Psoas muscle (tissue), 8 donors: ENCODE data around the gene KCNK7. TPM values are rescaled to one million over a fixed set of nuclear protein-coding genes. Genes with fewer than 3 reads are reported as not detected.

Experiments used
- ATAC-seq, 4 donors: fragments of 200-7000 bp; cut with Tn5 transposase; one replicate each; pipeline ENCODE4 v1.9.1; 2020; ENCODE audit warnings: moderate library complexity in 3 of 4, mild to moderate bottlenecking in 2 of 4
- DNase-seq, 2 donors: peaks; one replicate each; pipeline ENCODE4 v3.0.0-alpha.2; 2020
- H3K27ac ChIP-seq: fragments of 200-600 bp; one replicate; pipeline ENCODE4 v1.8.0; 2022
- H3K27me3 ChIP-seq, 3 donors: fragments of 200-600 bp in 1 of 3; one replicate each; pipeline versions ENCODE4 v1.6.1 to v1.8.0; 2013 to 2022; ENCODE audit warnings: low read length in 2 of 3, mild to moderate bottlenecking in 2 of 3, moderate library complexity in 1 of 3; ENCODE audit not compliant: insufficient read depth in 3 of 3
- H3K36me3 ChIP-seq, 2 donors: fragments of 200-600 bp in 1 of 2; one replicate each; pipeline versions ENCODE4 v1.6.1 to v1.8.0; 2013 to 2022; ENCODE audit warnings: low read depth in 1 of 2, mild to moderate bottlenecking in 1 of 2, moderate library complexity in 1 of 2; ENCODE audit not compliant: insufficient read depth in 1 of 2
- H3K4me1 ChIP-seq: fragments of 200-600 bp; one replicate; pipeline ENCODE4 v1.8.0; 2022
- H3K4me3 ChIP-seq: fragments of 200-600 bp; one replicate; pipeline ENCODE4 v1.8.0; 2022; ENCODE audit warnings: mild to moderate bottlenecking
- H3K9me3 ChIP-seq: fragments of 200-600 bp; one replicate; pipeline ENCODE4 v1.8.0; 2022
- whole genome bisulfite sequencing, 3 donors: extraction: QIAGEN DNeasy Blood & Tissue Kit; methylation state at CpG; one replicate each; pipeline versions ENCODE4 v1.1.6 to v1.1.7; 2013; 5-methylcytosine and 5-hydroxymethylcytosine counted together
- intact Hi-C, 2 donors: fragments of 100-400 bp; cut with DNase I; formaldehyde crosslinking; loops; one replicate each; pipeline versions ENCODE4 v1.11.0 to v1.14.2; 2022
- polyA plus RNA-seq, 3 donors: library from polyadenylated mRNA; stranded (reverse); fragments of 200-250 nt; gene quantifications; one replicate each; pipeline ENCODE4 v1.2.3, GENCODE V29; 2013
- total RNA-seq, 4 donors: library from RNA; stranded (reverse); fragmentation: NEBNext Ultra II Directional in 2 of 4; extraction: Animal tissue kit (Norgen Biotek cat#: 25700) in 2 of 4; gene quantifications; one replicate each; pipeline versions ENCODE4 v1.2.1 to v1.2.4, GENCODE V29; 2021 to 2023
- TF ChIP-seq, protein P1 (sequence below): fragments of 200-600 bp; IDR thresholded peaks from one replicate; pipeline ENCODE4 v1.8.0; 2022; ENCODE audit warnings: antibody characterized with exemption
- donor health status: healthy with polysubstance abuse.
- donor health status: DM: no; HTN: no; CAD: no; lungs with moderate emphysema.
- donor health status: Bipolar disorder and iron deficiency.
- donor health status: healthy.
- donor health status: DM: yes; HTN: yes; CAD: no.
- donor health status: DM: no; HTN: no; CAD: no.
- donor health status: DM: no; HTN: no; CAD: no.
- donor health status: DM: yes; HTN: yes; CAD: no.

KCNK7 gene
- total and polyA plus RNA-seq, 7 donors: 0.19 to 1.4 (median 0.41) TPM; not detected in 1

DNA sequence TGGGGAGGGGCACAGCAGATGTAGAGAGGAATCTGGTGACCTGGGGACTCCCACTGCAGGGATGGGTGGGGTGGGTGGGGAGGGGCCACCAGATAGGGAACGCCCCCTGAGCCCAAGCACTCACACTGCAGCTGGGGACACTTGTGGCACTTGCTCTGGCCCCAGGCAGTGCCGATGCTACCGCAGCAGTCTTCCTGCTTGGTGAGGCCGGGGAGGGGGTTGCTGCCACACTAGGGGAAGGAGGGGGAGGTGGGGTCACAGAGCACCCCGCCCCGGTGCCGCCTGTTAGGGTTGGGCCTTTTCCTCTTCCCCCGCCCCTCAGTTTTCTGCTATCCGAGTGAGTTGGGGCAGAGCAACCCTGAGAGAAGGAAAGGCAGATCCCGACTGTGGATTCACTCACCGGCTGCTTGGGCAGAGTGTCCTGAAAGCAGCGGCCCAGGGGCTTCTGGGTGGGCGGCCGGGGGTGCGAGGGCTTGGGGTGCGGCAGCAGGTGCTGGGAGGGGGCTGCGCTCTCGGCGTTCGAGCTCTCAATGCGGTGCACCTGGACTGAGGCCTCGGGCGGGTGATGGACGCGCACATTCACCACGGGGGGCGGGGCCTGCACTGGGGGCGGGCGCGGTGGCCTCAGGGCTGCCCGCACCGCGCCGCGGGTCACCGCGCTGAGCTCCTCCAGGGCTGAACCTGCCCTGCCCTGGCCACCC, 42.1 kb downstream of the KCNK7 start:
- TF ChIP-seq, protein P1, sequence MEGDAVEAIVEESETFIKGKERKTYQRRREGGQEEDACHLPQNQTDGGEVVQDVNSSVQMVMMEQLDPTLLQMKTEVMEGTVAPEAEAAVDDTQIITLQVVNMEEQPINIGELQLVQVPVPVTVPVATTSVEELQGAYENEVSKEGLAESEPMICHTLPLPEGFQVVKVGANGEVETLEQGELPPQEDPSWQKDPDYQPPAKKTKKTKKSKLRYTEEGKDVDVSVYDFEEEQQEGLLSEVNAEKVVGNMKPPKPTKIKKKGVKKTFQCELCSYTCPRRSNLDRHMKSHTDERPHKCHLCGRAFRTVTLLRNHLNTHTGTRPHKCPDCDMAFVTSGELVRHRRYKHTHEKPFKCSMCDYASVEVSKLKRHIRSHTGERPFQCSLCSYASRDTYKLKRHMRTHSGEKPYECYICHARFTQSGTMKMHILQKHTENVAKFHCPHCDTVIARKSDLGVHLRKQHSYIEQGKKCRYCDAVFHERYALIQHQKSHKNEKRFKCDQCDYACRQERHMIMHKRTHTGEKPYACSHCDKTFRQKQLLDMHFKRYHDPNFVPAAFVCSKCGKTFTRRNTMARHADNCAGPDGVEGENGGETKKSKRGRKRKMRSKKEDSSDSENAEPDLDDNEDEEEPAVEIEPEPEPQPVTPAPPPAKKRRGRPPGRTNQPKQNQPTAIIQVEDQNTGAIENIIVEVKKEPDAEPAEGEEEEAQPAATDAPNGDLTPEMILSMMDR: no peak
- no peaks in the 10 kb centered on the region for H3K27me3 ChIP-seq
- no peak for DNase-seq
- H3K4me1 ChIP-seq: peaks cover 26% of the 10 kb centered on the region
- H3K36me3 ChIP-seq: peaks cover 0 to 46% of the 10 kb centered on the region in 2 donors
- 67 to 73% (median 73%) methylated on average over 20 to 37 of the region's 37 CpGs for WGBS, 3 donors
- intact Hi-C loops: no loop called here
- H3K4me3 ChIP-seq: no peak overlapping the region
- H3K27ac ChIP-seq: peak overlapping the region; percentile 30
- no peaks in the 10 kb centered on the region for H3K9me3 ChIP-seq
- no peak for ATAC-seq

DNA sequence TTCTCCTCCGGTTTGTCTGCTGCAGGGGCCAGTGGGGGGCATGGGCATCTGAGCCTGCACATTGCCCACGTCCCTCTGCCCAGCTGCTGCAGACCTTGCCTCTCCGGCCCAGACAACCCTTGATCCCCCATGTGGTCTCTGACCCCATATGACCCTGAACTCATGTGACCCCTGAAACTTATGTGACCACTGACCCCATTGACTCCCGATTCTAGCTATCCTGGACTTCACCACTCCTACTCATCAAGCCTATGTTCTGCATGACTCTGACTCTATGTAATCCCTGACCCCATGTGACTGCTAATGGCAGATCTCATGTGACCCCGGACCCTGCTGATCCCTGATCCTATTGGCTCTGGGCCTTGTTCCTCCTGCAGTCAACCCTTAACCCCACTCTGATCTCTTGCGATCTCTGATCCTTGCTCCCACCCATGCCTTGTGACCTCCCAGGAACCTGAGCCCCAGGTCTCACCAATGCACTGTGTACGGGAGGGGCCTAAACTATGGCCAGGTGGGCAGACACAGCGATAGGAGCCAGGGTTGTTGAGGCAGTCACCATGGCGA, 43.1 kb downstream of the KCNK7 start:
- intact Hi-C loops: no loop called here
- Histone ChIP-seq H3K4me1 (peaks cover 25% of the 10 kb centered on the region), H3K4me3 (no peak overlapping the region), H3K27me3 (no peaks in the 10 kb centered on the region), H3K9me3 (no peaks in the 10 kb centered on the region), H3K27ac (no peak overlapping the region), H3K36me3 (peaks cover 0 to 56% of the 10 kb centered on the region in 2 donors)
- DNase-seq: no peak
- ATAC-seq: peak in 2 of 4 donors; percentile 2 to 13
- WGBS, 3 donors: 58 to 78% (median 65%) methylated on average over 9 of the region's 9 CpGs
- TF ChIP-seq, protein P1: no peak

DNA sequence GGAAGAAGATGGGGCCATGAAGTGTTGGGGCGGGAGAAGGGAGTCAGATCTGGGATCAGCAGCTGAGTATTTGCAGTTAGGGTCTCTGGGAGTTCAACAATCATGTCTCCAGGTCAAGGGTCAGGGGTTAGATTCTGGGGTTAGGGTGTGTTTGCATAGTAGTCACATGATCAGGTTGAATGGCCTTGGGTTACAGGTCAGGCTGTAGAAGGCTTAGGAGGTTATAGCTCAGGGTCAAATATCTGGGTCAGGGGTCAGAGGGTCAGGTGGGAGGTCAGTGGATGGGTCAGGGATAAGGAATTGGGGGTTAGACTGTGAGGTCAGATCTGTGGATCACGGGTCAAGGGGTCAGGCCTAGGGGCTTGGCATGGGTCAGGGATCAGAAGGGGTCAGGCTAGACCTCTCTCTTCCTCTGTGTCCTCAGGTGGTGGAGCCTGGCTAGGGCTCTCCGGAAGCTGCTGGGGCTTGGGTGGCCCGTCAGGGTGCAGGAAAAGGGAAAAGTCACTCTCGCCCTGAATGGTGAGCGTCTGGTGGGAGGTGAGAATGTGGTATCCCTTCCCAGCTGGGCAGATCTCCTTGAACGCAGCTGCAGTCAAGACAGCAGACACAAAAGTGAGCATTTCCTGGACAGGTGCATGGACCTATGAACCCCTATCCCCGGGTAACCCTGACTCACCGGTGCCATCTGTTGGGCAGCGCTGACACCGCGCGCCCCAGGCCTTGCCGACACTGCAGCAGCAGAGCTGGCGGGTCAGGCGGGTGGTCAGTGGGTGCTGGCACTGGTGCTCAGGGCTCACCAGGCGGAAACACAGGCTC, 43.8 kb downstream of the KCNK7 start:
- WGBS, 3 donors: 42 to 55% (median 51%) methylated on average over 17 of the region's 17 CpGs
- H3K36me3 ChIP-seq: peaks cover 0 to 61% of the 10 kb centered on the region in 2 donors
- TF ChIP-seq, protein P1: peak; percentile 35
- H3K27me3 ChIP-seq: no peaks in the 10 kb centered on the region
- H3K9me3 ChIP-seq: no peaks in the 10 kb centered on the region
- no peak overlapping the region for H3K27ac ChIP-seq
- ATAC-seq (peak; percentile 54 to 80 (median 70)), DNase-seq (peak in 1 of 2 donors; percentile 74)
- intact Hi-C loops: no loop called here
- H3K4me1 ChIP-seq: peaks cover 24% of the 10 kb centered on the region
- no peak overlapping the region for H3K4me3 ChIP-seq

DNA sequence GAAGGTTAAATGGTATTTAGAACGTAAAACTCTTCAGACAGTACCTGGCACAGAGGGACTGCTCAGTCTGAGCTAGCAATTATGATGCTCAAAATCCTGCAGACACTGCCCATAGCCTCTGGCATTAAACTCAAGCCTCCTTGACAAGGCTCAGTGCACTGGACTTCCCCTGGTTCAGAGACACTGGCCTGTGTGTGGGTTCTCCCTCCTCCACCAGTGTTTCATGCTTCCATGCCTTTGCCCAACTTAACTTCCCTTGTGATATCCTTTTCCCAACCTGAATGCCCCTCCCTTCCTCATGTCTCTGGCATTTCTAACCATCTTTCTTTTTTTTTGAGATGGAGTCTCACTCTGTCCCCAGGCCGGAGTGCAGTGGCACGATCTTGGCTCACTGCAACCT, 46.5 kb downstream of the KCNK7 start:
- 95 to 97% (median 96%) methylated on average over 3 of the region's 3 CpGs for WGBS, 3 donors
- intact Hi-C loops: no loop called here
- Histone ChIP-seq H3K4me1 (peaks cover 5% of the 10 kb centered on the region), H3K27ac (no peak overlapping the region), H3K9me3 (no peaks in the 10 kb centered on the region), H3K36me3 (peaks cover 0 to 75% of the 10 kb centered on the region in 2 donors), H3K4me3 (no peak overlapping the region), H3K27me3 (no peaks in the 10 kb centered on the region)
- TF ChIP-seq, protein P1: no peak
- no peak for DNase-seq
- no peak for ATAC-seq
